HG03378 (cell line): ENCODE measurements around the gene LUZP2.

Source experiments
- ATAC-seq: cut with Tn5 transposase; IDR thresholded peaks from one replicate; pipeline ENCODE4 v1.9.1; 2021; ENCODE audit warnings: mild to moderate bottlenecking, moderate library complexity; ENCODE audit not compliant: unreplicated experiment

Gene LUZP2

DNA sequence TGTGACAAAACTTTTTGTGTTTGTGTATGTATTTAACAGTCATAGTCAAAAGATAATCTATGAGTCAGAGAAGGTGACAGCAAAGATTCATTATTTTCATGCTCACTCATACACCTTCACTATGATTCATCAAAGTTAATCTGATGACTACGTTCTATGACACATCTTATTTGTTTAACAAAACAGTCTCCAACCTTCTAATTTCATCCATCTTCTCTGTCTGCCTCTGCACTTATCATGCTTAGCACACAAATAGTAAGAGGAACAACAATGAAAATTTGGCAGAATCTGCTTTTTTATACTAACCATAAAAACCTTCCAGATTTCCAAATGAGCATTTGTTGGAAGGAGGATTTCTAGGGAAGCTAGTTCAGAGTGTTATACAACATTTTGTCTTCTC is 568.9 kb downstream of the LUZP2 start:
- no peak for ATAC-seq

DNA sequence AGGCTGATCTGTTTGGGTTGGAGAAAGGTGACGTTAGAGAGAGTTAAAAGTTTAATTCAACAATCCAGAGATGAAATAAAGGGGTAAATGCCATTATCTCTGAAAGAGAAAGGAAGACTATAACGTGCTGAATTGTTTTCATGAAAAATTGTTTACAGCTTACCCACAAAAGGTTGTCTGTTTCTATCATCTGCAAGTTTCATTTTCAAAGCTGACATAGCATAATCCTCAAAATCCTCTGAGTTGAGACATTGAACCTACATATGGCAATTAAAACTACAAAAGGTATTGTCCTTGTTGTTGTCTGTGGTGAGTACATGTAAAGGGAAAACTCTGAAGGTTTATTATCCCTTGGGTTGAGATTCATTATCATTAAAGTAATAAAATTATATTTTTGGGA is 569.9 kb downstream of the LUZP2 start:
- no peak for ATAC-seq

DNA sequence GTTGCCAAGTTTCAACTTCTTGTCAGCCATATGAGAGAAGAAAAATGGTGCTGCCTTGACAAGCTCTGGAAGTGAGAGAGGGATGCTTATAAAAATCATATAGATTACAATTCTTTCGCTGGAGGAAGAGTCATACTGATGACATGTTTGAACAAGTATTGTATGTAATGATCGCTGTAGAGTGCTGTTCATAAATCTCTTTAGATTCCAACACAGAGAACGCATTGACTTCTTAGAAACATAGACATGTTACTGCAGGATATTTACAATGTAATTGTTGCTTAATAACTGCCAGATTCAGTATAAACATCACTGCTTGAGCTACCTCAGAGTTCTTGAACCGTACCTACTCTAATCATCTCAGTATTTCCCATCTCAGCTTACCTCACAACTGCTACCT is 571.6 kb downstream of the LUZP2 start:
- ATAC-seq: no peak

DNA sequence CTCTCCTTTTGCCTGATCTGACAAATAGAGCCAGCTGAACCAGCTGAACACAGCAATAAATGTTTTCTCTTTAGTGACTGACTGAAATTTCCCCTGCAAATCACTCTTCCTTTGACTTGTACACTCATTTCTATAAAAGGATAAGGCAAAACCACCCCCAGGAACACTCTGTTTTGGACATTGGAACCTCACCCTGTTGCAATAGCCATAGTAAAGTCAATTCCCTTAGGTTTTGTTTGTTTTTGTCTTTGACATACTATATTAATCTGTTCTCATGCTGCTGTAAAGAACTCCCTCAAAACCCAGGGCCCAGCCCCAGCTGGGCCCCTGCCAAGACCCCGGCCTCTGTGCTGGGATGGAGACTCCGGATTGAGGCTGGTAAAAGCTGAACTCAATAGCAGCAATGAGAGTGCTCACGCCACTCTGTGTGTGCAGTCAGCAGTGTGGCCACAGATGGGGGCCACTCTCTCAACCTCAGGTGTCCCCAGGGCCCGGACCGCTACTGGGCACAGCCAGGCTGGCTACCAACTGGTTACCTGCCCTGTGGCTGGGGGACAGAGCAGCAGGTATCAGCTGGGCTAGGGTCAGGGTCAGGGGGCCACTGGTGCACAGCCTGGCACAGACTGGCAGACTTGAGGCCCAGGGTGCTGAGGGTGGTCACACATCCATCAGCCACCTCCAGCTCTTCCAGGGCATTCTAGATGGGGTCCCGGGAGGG is 597.4 kb downstream of the LUZP2 start:
- ATAC-seq: no peak

DNA sequence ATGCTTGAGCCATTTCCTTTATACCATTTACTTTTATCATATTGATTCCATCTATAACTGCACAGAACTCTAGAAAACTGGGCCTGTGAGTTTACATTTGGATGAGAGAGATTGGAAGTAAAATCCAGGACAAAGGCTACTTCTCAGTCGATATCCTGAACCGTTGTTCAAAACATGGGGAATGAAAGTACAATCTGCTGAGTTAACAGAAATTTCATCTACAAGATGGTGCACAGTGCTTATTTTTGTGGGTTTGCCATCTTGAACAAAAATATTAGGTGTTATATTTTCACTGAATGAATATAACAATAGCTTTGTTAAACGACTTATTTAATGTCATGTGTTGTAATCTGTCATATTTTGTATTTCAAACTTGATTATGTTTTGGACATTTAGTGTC is 622.6 kb downstream of the LUZP2 start:
- ATAC-seq: no peak
